H1 (cell line): ENCODE data around the gene PLB1. TPM values are rescaled to one million over a fixed set of nuclear protein-coding genes. Genes with fewer than 3 reads are reported as not detected.

Experiments used
- CEBPB ChIP-seq: IDR thresholded peaks from 2 replicates; pipeline ENCODE4 v1.6.1; 2012; ENCODE audit warnings: low read depth, low read length
- CHD2 ChIP-seq: IDR thresholded peaks from 2 replicates; pipeline ENCODE4 v1.6.1; 2012; ENCODE audit warnings: low read length, improper control_type of control experiment
- TEAD4 ChIP-seq: IDR thresholded peaks from 2 replicates; pipeline ENCODE4 v1.6.1; 2012; ENCODE audit warnings: low read depth, low read length, inconsistent platforms, mixed read lengths
- polyA plus RNA-seq, 7 experiments: library from polyadenylated mRNA; depleted of rRNA in 3 of 7; stranded (reverse) in 5 of 7; unstranded in 2 of 7; fragments of >200 nt in 5 of 7; fragments of 200-250 nt in 2 of 7; gene quantifications; 1 replicate in 5 of 7; 2 replicates in 1 of 7; 4 replicates in 1 of 7; pipeline versions ENCODE4 v1.2.1 to v1.2.3, GENCODE V29; 2011 to 2013; ENCODE audit warnings: missing spikeins in 2 of 7, mixed read lengths in 2 of 7
- total RNA-seq: library from RNA; stranded (reverse); fragmentation: NEBNext Ultra II Directional; extraction: Animal tissue kit (Norgen Biotek cat#: 25700); gene quantifications from 2 replicates; pipeline ENCODE4 v1.2.1, GENCODE V29; 2021

The PLB1 gene
- total and polyA plus RNA-seq, 2 of the 8 experiments (the other 6 are each of a cell fraction or from before 2014, with no cell fraction given) = 0.20 to 0.36 TPM

- TF ChIP-seq CEBPB = no peak
- no peak for TF ChIP-seq TEAD4
- TF ChIP-seq CHD2 = no peak
Observed at GRCh38 chr2:28544922-28545589, 49.2 kb downstream of the PLB1 start (continued).
